Keratinocyte (primary cell): ENCODE results near the gene TSC22D3.

Source experiments
- EZH2 ChIP-seq: IDR thresholded peaks from one replicate; pipeline ENCODE4 v1.6.1; 2012; ENCODE audit warnings: inconsistent platforms, mild to moderate bottlenecking, low read length, moderate library complexity
- TF ChIP-seq, protein P1 (sequence below), 3 experiments: IDR thresholded peaks in 1 of 3; conservative IDR thresholded peaks in 1 of 3; optimal IDR thresholded peaks in 1 of 3; 2 replicates in 2 of 3; 3 replicates in 1 of 3; pipeline versions ENCODE3 to v1.5.1; 2011; ENCODE audit warnings: low read length in 3 of 3, mild to moderate bottlenecking in 3 of 3, moderate library complexity in 2 of 3, control low read depth in 1 of 3, inconsistent platforms in 1 of 3; ENCODE audit not compliant: insufficient read depth in 2 of 3; ENCODE audit errors: extremely low read depth in 1 of 3

GRCh38 chrX:107708762-107709161 is 66.8 kb downstream of the TSC22D3 start:
- no peak for TF ChIP-seq EZH2
- TF ChIP-seq, protein P1, sequence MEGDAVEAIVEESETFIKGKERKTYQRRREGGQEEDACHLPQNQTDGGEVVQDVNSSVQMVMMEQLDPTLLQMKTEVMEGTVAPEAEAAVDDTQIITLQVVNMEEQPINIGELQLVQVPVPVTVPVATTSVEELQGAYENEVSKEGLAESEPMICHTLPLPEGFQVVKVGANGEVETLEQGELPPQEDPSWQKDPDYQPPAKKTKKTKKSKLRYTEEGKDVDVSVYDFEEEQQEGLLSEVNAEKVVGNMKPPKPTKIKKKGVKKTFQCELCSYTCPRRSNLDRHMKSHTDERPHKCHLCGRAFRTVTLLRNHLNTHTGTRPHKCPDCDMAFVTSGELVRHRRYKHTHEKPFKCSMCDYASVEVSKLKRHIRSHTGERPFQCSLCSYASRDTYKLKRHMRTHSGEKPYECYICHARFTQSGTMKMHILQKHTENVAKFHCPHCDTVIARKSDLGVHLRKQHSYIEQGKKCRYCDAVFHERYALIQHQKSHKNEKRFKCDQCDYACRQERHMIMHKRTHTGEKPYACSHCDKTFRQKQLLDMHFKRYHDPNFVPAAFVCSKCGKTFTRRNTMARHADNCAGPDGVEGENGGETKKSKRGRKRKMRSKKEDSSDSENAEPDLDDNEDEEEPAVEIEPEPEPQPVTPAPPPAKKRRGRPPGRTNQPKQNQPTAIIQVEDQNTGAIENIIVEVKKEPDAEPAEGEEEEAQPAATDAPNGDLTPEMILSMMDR (optimal IDR thresholded peaks at IDR 0.05 in 1 of 3, IDR thresholded peaks at IDR 0.05 in 1 of 3, conservative IDR thresholded peaks at IDR 0.05 in 1 of 3; ENCODE audit: extremely low read depth in 1 of 3, insufficient read depth in 2 of 3, low read length in 3 of 3): no peak
